GM12864 (cell line): ENCODE data around the gene LPP.

Experiments used
- DNase-seq: peaks from one replicate; pipeline ENCODE4 v3.0.0-alpha.2; 2011; ENCODE audit warnings: low read depth
- H3K4me3 ChIP-seq: 2 replicates; pipeline ENCODE4 v1.5.1; 2011; ENCODE audit warnings: mild to moderate bottlenecking, low read depth, low read length, control low read depth
- TF ChIP-seq, protein P1 (sequence below): IDR thresholded peaks from 2 replicates; pipeline ENCODE4 v1.5.1; 2011; ENCODE audit warnings: low read depth, mild to moderate bottlenecking, moderate library complexity, low read length, control low read depth, inconsistent platforms; ENCODE audit errors: missing control alignments

LPP gene

GRCh38 chr3:188861842-188862744 is 708.1 kb downstream of the LPP start:
- DNase-seq: no peak
- TF ChIP-seq, protein P1, sequence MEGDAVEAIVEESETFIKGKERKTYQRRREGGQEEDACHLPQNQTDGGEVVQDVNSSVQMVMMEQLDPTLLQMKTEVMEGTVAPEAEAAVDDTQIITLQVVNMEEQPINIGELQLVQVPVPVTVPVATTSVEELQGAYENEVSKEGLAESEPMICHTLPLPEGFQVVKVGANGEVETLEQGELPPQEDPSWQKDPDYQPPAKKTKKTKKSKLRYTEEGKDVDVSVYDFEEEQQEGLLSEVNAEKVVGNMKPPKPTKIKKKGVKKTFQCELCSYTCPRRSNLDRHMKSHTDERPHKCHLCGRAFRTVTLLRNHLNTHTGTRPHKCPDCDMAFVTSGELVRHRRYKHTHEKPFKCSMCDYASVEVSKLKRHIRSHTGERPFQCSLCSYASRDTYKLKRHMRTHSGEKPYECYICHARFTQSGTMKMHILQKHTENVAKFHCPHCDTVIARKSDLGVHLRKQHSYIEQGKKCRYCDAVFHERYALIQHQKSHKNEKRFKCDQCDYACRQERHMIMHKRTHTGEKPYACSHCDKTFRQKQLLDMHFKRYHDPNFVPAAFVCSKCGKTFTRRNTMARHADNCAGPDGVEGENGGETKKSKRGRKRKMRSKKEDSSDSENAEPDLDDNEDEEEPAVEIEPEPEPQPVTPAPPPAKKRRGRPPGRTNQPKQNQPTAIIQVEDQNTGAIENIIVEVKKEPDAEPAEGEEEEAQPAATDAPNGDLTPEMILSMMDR: no peak

GRCh38 chr3:188863999-188864406 is 710.0 kb downstream of the LPP start:
- TF ChIP-seq, protein P1: no peak
- H3K4me3 ChIP-seq: no peak overlapping the region
- DNase-seq: no peak

More at GRCh38 chr3:188861842-188862744, 708.1 kb downstream of the LPP start:
- no peak overlapping the region for H3K4me3 ChIP-seq

- TF ChIP-seq, protein P1: no peak
- no peak for DNase-seq
- no peak overlapping the region for H3K4me3 ChIP-seq
Measured at GRCh38 chr3:188867691-188868265, 713.8 kb downstream of the LPP start.

DNA sequence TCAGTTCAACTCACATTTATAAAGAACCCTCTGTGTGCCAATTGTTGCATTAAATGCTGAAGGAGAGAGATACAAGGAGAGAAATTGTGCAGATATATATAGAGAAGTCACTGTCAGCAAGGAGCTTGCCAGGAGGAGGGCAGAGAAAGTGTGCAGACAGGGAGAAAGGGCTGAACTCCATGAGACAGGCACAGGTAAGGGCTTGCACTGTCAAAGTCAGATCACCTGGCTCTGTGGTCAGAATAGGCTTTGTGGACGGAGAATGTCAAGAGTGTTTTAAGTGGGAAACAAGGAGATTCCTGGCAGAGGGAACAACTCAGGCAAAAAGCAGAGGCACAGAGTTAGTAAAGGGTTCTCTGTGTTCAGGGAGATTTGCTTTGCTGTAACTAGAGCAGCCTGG is 714.8 kb downstream of the LPP start:
- TF ChIP-seq, protein P1: no peak
- no peak for DNase-seq
- H3K4me3 ChIP-seq: no peak overlapping the region

DNA sequence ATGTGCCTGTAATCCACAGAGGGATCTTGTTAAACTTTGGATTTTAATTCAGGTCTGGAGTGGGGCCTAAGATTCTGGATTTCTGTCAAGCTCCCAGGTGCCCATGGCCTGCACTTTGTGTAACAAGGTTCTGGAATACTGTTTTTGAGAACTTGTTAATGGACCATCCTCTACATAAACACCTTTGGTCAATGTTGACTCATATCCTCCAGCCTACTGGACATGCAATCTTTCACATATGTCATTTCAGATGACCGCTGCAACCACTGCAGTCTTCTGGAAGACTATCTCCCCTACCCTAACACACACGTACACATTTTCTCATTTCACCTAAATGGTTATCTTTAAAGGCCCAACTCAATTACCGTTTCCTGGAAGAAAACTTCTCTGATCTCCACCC is 715.7 kb downstream of the LPP start:
- TF ChIP-seq, protein P1: no peak
- H3K4me3 ChIP-seq: no peak overlapping the region
- no peak for DNase-seq

DNA sequence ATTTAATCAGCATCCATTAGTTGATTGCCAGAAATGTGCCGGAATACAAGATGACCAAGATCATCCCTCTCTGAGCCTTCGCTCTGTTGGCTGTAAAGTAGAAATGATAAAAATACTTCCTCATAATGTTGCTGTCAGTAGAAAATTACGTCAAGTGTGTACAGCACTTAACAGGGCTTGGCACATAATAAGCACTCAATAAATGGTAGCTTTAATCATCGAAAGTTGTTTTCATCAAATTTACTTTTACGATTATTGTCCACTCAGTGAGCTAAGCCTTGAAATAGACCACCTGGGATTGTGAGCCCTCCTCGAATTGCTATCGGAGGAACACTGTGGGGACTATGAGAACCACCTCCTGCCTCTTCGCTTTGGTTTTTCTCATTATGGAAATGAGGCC is 716.5 kb downstream of the LPP start:
- TF ChIP-seq, protein P1: no peak
- H3K4me3 ChIP-seq: no peak overlapping the region
- no peak for DNase-seq
